HG03097 (cell line): ENCODE results near the gene MFAP2.

Experiments used
- ATAC-seq: cut with Tn5 transposase; IDR thresholded peaks from one replicate; pipeline ENCODE4 v1.9.1; 2021; ENCODE audit not compliant: unreplicated experiment, low FRiP score

The MFAP2 gene

DNA sequence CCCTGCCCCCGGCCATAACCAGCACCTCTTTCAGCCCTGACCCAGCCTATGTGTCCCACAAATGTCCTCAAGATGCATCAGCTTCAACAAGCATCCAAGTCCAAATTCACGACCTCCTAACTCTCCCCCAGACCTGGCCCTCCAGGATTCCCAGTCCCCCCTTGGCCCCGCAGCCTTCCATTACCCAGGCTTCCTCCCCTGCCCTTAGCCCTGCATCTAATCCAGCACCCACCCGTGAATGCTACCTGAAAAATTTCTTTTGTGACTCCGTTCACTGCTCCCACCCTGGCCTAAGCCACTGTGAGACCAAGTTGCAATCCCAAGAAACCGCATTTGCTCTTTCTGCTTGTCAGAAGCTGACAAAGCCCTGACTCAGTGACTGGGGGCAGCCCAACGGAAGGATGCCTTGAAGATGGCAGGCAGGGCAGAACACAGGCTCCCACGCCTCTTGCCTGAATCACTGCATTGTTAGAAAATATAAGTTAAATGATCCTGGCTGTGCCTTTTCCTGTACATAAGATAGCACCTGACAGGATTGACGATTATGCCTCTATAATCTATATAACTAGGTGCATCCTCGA lies 939 bp upstream of the MFAP2 start:
- no peak for ATAC-seq

DNA sequence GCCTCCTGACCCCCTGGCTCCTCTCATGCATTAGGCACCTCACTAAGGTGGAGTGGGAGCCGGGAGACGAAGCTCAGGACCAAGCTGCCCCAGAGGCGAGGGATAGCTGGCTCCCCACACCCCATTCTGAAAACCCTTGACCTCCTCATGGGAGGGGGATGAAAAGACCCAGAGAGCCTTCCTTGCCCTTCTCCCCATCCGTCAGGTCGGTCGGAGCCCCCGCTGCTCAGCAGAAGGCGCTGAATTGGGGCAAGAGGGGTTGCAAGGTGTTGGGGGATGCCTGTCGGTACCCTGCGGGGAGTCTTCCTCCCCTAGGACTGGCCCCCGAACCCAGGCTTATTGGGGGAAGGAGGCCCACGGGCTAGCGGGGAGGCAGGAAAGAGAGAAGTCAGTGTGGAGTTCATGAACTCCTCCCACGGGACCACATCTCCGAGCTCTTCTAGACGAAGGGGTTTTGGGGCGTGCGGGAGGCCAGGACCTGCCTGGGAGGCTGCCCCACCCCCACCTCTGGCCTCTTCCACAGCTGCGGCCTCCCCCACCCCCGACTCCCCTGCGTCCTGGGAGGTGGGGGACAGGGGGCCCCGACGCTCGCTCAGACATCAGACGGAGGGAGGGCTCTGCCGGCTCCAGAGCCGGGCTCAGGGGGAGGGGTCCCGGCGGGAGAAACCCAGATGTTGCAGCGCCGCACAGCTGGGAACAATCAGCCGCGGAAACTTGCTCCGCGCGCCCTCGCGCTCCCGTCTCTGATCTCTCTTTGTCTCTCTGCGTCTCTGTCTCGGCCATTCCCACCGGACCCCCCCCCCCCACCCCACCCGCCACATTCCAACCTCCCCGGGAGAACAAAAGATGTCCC lies 719 bp downstream of the MFAP2 start:
- no peak for ATAC-seq

DNA sequence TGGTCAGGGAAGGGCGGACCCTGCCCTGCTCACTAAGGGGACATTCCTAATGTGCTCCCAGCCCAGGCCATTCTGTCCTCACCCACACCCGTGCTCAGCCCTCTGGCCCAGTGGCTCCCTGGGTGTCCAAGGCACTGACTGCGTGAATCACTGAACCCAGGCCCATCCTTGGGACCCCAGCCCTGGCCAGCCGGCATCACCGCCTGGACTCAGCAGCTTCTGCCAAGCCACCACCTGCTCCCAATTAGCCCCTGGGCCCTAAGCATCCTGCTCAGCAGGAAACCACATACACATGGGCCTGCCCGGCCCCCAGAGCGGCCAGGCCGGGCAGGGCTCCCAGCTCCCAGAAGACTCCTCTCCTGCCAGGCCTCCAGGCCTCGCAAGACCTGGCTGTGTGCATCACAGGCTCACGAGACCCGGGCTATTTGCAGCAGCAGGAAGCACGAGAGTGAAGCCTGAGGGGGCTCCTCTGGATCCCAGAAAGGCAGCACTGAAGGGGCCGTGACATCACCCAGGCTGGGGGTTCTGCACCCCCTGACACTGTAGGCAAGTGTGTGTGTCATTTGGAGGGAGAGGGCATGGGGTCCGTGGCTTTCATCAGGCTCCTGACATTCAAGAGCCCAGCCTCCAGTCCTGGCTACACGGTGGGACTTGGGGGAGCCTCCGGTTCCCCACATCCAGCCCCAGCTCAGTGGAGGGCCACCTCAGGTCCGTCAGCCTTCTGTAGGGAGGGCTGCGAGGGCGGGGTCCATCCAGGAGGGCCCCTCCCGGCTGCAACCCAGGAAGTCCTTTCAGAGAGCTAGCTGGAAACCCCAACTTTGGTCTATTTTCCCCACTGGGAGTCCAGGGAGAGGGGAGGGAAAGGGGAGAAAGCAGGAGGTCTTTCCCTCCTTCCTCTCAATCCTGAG lies 1.6 kb downstream of the MFAP2 start:
- ATAC-seq: no peak

DNA sequence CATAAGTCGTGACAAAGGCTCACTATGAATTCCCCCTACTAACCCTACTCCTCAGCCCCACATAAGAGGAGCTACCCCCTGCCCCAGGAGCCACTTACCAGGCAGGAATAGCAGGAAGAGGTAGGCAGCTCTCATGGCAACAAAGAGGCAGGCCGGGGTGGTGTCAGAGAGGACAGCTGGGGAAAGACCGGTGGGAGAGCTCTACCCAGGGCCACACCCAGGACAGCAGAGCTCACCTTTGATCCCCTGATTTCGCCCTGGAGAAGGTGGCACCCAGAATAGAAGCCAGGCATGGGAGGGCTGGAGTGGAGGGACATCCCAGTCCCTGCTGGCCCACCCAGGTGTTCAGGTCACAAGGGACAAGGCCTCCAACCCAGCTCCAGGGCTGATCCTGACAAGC lies 2.3 kb downstream of the MFAP2 start:
- no peak for ATAC-seq

DNA sequence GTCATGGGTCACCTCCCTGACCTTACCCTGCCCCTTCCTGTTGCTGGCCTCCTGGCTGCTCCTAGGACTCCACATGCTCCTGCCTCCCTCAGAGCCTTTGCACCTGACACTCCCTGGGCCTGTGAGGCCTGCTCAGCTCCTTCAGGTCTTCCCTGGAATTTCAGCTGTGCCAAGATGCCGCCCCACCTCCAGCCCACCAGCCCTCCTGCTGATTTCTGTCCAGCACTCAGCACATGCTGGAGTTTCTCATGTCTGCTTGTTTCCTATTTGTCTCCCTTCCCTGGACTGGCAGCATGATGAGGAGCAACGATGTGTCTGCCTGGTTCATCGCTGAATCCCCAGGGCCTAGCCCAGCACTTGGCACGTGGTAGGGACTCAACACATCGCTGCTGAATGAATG lies 3.0 kb downstream of the MFAP2 start:
- ATAC-seq: no peak

DNA sequence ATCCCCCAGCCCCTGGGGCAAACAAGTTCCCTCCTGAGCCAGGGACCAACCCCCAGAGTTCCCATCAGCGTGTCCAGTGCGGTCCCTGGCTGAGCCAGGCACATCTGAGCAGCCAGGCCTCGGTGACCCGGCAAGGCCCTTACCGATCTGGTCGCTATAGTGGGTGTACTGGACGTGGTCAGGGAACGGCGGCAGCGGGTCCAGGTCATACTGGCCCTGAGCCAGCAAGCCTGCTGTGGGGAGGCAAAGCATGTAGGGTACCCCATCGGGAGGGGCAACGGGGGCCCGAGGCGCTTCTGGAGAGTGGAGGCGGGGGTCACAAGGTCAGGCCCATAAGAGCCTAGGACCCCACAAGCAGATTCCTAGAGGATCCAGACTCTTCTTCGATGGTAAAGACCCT lies 3.5 kb downstream of the MFAP2 start:
- ATAC-seq: no peak

DNA sequence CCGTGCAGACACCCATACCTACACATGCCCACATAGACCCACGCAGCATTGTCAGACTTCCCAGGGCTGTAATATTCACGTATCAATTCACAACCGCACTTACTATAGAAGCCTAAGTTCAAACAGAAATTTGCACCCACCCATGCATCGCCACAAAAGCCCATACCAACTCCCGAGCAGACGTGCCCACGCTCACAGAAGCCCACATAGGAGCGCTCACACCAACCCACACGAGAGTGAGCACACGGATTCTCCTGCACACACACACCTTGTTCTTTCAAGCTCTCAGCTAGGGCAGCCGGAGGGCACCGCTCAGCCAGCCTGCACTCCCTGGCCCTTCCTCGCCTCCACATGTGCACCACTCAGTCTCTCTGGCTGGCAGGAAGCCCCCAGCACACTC lies 4.6 kb downstream of the MFAP2 start:
- no peak for ATAC-seq

DNA sequence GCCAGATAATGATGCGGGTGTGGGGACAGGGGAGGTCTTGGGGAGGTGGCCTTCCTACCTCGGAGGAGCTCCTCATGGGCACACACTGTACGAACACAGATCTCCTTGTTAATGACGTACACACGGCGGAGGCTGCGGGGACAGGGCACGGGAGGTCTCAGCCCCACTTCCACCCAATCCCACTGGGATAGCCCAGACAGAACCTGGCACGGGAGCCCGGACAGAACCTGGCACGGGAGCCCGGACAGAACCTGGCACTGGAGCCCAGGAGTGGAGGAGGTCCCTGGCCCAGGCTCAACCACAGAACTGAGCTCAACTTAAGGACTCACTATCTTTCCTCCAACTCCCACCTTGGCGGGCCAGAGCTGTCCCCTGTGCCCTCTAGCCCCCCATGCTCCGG lies 5.2 kb downstream of the MFAP2 start:
- ATAC-seq: no peak

DNA sequence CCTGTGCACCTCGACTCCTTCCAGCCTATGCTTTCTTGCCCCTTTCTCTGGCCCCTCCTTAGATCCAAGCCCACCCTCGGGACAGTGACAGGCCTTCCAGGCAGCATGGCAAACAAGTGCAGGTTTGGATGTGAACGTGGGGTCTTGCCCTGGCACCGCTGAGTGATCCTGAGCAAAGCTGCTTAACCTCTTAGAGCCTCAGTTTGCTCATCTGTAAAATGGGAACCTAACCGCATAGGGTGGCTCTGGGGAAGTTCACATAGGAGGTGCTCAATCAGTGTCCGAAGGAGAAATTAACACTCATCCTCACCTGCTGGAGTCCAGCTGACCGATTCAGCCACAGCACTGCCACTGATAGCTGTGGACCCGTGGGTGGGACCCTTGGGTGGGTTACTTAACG lies 7.2 kb downstream of the MFAP2 start:
- no peak for ATAC-seq

DNA sequence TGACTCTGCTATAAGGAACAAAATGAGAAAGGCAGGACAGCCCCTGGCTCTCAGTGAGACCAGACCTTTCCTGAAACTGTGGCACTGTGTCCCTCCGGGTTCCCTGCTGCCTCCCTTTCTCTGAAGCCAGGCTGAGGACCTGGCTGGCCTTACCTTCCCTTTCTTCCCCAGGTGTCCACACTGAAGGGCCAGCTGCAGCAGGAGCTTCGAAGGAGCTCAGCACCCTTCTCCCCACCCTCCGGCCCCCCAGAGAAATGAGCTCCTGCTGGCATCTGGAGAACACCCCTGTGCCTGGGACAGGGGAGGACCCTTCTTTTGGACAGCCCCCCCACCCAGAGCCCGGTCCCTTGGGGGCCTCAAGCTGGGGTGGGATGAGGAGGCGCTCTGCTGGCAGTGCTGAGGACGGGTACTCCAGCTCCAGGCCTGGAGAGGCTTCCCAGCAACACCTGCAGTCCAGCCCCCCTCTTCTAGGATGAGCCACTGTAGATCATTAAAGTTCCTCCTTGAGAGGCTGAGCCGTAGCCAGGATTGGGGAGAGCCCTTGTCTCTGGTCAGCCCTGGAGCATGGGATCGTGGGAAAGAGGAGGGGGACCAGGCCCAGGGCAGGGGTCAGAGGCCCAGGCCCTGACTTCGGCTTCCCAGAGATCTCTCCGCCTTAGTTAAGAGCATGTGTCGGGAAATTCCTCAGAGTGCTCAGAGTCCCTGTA lies 8.1 kb downstream of the MFAP2 start:
- ATAC-seq: no peak

DNA sequence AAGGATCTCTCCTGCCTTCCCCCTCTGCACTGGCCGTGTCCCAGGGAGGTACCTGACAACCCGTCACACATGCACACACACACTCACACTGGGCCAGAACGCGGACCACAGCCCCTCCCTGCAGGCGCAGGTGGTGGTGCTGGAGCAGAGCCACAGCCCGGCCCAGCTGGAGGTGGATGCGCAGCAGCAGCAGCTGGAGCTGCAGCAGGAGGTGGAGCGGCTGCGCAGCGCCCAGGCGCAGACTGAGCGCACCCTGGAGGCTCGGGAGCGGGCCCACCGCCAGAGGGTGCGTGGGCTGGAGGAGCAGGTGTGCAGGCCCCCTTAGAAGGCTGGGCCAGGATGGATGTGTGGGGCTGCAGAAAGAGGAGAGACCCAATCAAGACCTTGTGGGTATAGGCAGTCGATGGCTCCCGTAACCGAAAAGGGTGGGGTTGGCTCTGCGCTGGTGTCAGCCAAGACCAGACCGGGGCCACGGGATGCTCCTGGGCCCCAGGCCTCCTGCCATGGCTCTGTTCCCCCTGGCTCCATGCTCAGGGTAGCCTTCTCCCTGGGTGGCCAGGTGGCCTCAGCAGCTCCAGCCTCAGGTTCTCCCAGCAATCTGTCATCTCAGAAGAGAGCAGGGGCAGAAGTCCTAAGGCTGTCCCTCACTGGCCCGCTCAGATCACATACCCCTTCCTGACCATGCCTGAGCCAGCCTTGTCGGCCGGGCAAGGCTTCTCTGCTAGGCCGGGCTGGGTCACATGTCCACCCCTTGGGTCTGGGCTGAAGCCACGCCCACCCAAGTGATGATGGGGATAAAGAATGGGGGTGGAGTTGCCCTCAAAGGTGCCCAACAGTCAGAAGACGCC lies 8.9 kb downstream of the MFAP2 start:
- no peak for ATAC-seq

DNA sequence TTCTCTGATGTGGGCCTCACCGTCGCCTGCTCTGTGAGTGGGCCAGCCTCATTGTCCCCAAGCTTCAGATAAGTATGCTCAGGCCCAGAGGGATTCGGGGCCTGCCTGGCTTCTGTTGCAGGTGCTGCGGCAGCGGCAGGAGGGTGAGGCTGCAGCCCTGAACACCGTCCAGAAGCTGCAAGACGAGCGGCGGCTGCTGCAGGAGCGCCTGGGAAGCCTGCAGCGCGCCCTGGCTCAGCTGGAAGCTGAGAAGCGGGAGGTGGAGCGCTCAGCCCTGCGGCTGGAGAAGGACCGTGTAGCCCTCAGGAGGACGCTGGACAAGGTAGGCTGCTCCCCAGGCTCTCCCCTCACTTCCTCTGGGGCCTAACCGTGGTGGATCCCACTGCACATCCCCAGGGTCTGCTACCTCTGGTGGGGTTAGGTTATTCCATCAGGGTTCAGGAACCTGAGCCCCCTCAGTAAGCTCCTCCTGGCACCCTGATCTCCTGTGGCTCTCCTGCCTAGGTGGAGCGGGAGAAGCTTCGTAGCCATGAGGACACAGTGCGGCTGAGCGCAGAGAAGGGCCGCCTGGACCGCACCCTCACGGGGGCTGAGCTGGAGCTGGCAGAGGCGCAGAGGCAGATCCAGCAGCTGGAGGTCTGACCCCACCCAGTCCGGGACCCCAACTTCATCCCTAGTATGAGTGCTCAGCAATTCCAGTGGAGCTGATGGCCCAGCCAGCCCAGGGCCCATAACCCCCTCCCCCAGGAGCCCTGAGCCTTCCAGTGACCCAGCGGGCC lies 10.1 kb downstream of the MFAP2 start:
- ATAC-seq: no peak

DNA sequence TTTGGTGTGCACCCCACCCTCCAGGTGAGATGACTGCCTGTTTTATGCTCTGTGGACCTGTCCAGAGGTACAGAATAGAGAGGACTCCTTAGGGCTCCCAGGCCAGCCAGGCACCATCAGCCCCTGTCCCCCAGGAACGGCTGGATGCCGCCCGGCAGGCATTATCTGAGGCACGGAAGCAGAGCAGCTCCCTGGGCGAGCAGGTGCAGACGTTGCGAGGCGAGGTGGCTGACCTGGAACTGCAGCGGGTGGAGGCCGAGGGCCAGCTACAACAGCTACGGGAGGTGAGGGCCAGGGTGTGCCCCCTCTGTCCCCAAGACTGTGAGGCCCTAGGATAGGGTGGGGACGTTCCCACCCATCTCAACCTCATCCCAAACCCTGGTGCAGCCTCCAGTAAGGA lies 10.8 kb downstream of the MFAP2 start:
- no peak for ATAC-seq

DNA sequence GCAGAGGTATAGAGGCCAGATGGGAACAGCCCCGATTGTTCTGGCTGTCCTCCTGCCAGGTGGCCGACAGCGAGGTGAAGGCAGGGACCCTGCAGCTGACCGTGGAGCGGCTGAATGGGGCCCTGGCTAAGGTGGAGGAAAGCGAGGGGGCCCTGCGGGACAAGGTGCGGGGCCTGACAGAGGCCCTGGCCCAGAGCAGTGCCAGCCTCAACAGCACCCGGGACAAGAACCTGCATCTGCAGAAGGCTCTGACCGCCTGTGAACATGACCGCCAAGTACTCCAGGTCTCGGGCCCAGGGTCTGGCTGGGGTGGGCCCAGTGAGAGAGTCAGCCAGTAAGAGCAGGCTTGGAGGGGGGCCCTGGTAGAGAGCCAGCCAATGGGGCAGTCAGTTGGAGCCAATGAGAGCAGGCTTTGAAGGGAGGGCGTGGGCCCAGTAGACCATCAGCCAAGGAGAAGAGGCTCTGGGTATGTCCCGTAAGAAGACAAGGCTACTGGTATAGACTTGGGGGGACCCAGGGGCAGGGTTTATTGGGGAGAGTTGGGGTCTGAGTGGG lies 11.3 kb downstream of the MFAP2 start:
- ATAC-seq: no peak

DNA sequence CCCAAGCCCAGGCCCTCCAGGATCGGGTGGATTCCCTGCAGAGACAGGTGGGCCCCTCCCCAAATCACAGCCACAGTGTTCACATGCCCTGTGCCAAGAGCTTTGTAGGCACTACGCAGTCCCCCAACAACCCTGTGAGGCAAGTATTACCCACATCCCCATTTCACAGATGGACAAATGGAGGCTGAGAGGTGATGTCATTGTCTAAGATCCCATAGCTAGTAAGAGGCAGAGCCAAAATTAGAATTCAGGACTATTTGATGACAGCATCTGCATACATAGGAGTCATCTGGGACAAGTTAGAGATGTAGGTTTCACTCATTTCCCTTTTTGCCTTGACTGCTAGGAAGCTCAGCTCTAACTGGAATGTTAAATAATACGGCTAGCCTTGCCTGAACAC lies 12.0 kb downstream of the MFAP2 start:
- ATAC-seq: no peak

DNA sequence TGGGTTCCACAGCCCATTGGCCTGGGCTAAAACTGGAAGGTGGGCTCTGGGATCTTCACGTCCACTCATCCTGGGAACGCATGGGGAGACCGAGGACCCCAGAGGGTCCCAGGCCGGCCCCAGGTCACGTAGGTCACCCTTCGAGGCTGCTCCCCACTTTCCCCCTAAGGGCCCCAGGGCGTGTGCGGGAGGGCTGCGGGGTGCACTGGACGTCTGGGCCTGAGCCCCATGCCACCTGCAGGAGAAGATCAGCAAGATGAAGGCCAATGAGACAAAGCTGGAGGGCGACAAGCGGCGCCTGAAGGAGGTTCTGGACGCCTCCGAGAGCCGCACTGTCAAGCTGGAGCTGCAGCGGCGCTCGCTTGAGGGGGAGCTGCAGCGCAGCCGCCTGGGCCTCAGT lies 12.5 kb downstream of the MFAP2 start:
- ATAC-seq: no peak

DNA sequence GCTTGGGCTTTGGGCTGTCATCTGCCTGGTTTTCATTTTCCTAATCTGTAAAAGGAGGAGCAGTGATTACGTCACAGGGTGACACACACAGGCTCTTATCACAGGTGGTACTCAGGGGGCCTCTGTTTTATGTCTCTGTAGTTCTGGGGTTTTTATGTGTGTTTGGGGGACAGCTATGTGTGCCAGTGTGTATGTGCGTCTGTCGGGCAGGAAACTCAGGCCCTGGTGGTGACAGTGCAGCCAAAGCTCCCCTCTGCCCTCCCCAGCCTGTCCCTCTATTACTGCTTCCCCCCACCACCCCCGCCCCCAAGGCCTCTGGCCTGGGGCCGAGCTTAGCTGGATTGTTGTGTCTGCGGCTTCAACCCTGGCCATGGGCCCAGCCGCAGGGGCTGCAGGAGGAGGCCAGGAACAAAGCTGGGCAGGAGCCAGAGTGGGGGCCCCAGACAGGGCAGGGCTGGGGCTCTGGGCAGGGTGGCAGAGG lies 13.3 kb downstream of the MFAP2 start:
- no peak for ATAC-seq

DNA sequence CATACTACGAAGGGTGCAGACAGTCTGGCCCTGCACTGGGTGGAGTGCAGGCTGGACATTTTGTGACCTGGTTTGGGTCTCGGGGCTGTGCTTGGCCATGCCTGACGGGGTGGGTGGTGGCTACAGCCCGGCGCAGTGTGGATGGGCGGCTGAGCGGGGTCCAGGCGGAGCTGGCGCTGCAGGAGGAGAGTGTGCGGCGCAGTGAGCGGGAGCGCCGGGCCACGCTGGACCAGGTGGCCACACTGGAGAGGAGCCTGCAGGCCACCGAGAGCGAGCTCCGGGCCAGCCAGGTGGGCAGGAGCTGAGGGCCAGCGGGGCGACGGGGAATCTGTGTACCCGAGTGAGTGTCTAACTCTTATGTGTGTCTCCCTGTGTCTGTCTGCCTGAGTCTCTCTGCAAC lies 14.1 kb downstream of the MFAP2 start:
- ATAC-seq: no peak
